Glutamatergic neuron (in vitro differentiated cells): Measurements from ENCODE around the gene KLC4. TPM values are rescaled to one million over a fixed set of nuclear protein-coding genes. Genes with fewer than 3 reads are reported as not detected.

Experiments
- DNase-seq: peaks from one replicate; pipeline ENCODE4 v3.0.0; 2022
- H3K27ac Mint-ChIP-seq: one replicate; pipeline ENCODE4 v1.8.0; 2020; ENCODE audit warnings: mild to moderate bottlenecking, mixed read lengths, inconsistent platforms; ENCODE audit not compliant: unreplicated experiment
- H3K27me3 Mint-ChIP-seq: one replicate; pipeline ENCODE4 v1.8.0; 2020; ENCODE audit warnings: mild to moderate bottlenecking, moderate library complexity, mixed read lengths, inconsistent platforms; ENCODE audit not compliant: unreplicated experiment
- H3K36me3 Mint-ChIP-seq: one replicate; pipeline ENCODE4 v1.8.0; 2020; ENCODE audit warnings: mild to moderate bottlenecking, mixed read lengths, inconsistent platforms; ENCODE audit not compliant: unreplicated experiment
- H3K4me1 Mint-ChIP-seq: one replicate; pipeline ENCODE4 v1.8.0; 2020; ENCODE audit warnings: mild to moderate bottlenecking, low read depth, mixed read lengths, inconsistent platforms; ENCODE audit not compliant: unreplicated experiment
- H3K4me3 Mint-ChIP-seq: one replicate; pipeline ENCODE4 v1.8.0; 2020; ENCODE audit warnings: mild to moderate bottlenecking, mixed read lengths, inconsistent platforms; ENCODE audit not compliant: unreplicated experiment
- H3K9me3 Mint-ChIP-seq: one replicate; pipeline ENCODE4 v1.8.0; 2020; ENCODE audit warnings: mild to moderate bottlenecking, moderate library complexity, mixed read lengths, inconsistent platforms; ENCODE audit not compliant: unreplicated experiment
- total RNA-seq: library from RNA; stranded (reverse); fragmentation: NEBNext Ultra II Directional; extraction: Animal tissue kit (Norgen Biotek cat#: 25700); gene quantifications from one replicate; pipeline ENCODE4 v1.2.1, GENCODE V29; 2021; ENCODE audit not compliant: unreplicated experiment
- TF ChIP-seq, protein P1 (sequence below): fragments of 200-600 bp; sonication (generic); IDR thresholded peaks from one replicate; pipeline ENCODE4 v1.5.0; 2021; ENCODE audit not compliant: partially characterized antibody, unreplicated experiment

Gene KLC4
- total RNA-seq, 1 donor from 2014 or later, result 62.3 TPM

DNA sequence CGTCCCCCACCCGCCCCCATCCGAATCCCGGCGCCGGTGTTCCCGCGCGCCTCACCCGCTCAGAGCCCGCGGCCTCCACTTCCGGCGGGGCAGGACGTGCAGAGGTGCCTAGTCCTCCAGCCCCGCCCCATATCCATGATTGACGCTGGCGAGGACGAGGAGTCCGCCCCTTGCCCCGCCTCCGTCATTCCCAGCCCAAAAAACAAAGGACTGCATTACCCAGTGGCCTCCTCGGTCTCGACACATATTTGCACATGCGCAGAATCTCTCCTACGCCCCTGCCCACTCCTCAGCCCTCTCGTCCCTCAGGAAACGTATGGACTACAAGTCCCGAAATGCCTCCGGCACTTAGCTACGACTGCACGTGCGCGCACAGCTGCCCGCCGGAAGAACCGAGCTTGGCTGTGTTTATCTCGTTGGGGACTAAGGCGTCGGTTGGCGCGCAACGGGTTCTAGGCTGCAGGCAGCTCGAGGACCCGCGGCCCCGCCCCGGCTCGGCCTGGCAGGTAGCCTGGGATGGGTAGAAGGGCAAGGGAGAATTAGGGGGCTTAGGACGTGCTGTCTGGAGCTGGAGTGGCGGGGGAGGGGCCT lies 45.5 kb upstream of the KLC4 start, which contains the start of the genes KLHDC3 and MEA1:
Gene KLHDC3 (plus strand): TSS at position 407 of the 591 bp plus-strand sequence. CDS start 2,944 bp downstream, outside the sequence.
Gene MEA1 (minus strand): TSS at position 104 of the 591 bp plus-strand sequence. CDS start 133 bp downstream, outside the sequence.
- Mint-ChIP-seq H3K27me3 (peaks cover 13% of the 10 kb centered on the region), H3K4me1 (peaks cover 24% of the 10 kb centered on the region), H3K27ac (peak within 1 kb of the TSS; percentile 93), H3K4me3 (peak within 1 kb of the TSS; percentile 98), H3K9me3 (peaks cover 10% of the 10 kb centered on the region), H3K36me3 (no peaks in the 10 kb centered on the region)
- peak; percentile 99 for DNase-seq
- TF ChIP-seq, protein P1, sequence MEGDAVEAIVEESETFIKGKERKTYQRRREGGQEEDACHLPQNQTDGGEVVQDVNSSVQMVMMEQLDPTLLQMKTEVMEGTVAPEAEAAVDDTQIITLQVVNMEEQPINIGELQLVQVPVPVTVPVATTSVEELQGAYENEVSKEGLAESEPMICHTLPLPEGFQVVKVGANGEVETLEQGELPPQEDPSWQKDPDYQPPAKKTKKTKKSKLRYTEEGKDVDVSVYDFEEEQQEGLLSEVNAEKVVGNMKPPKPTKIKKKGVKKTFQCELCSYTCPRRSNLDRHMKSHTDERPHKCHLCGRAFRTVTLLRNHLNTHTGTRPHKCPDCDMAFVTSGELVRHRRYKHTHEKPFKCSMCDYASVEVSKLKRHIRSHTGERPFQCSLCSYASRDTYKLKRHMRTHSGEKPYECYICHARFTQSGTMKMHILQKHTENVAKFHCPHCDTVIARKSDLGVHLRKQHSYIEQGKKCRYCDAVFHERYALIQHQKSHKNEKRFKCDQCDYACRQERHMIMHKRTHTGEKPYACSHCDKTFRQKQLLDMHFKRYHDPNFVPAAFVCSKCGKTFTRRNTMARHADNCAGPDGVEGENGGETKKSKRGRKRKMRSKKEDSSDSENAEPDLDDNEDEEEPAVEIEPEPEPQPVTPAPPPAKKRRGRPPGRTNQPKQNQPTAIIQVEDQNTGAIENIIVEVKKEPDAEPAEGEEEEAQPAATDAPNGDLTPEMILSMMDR, result no peak

DNA sequence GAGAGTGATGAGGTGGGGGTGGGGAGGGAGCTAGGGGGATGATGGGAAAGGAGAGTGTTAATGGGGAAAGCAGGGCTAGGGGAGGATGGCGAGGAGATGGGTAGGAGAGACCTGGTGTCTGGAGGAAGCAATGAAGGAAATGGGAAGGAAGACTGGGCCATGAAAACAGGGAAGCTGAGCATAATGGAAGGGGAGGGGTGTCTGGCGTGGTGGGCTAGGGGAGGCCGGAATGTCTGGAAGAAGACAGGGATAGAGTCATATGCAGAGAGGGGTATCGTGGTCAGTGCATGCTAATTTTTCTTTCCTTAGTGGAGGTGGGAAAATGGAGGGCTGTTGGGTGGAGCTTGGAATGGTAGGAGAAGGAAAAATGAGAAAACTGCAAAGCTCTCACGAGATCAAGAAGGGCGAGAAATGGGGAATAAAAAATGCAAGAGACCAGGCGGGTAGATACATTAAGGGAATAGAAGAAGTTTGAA lies 45.0 kb upstream of the KLC4 start:
- DNase-seq, result no peak
- Mint-ChIP-seq H3K36me3 (no peaks in the 10 kb centered on the region), H3K4me1 (peaks cover 24% of the 10 kb centered on the region), H3K27ac (peak overlapping the region; percentile 93), H3K27me3 (peaks cover 13% of the 10 kb centered on the region), H3K4me3 (peak overlapping the region; percentile 98), H3K9me3 (peaks cover 10% of the 10 kb centered on the region)
- TF ChIP-seq, protein P1, result no peak

DNA sequence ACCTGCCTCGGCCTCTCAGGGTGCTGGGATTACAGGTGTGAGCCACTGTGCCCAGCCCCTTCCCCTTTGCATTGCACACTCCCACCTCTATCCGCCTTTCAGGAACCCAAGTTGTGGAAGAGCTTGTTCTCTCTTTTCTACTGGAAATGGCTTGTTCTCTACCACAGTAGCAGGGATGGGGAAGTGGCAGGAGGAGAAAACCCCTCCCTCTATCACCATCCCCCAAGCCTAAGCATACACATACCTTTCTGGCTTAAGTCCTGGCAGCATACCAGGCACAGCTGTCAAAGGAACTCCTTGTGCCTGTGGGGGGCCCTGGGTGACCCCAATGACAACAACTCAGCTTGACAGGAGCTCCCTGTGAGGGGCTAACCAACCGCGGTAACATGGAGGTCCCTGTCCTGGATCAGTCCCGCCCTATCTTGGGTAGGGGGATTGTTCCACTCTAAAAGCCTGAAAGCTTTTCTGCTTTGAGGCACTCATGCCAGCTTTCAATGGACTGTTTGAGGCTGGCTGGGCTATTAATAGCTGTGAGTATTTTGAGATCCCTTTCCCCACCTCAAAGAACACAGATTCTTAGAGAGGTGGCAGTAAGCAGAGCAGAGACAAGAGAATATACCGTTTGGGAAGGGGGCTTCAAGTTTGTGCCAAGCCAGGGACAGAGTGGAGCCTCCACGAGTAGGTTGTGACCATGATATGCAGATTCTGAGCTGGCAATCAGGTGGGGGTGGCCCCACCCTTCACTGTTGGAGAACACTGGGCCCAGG lies 43.1 kb upstream of the KLC4 start:
- peaks cover 12% of the 10 kb centered on the region for H3K9me3 Mint-ChIP-seq
- H3K27me3 Mint-ChIP-seq, result peaks cover 13% of the 10 kb centered on the region
- H3K27ac Mint-ChIP-seq, result peak overlapping the region; percentile 73
- peaks cover 33% of the 10 kb centered on the region for H3K4me1 Mint-ChIP-seq
- peak overlapping the region; percentile 73 for H3K4me3 Mint-ChIP-seq
- TF ChIP-seq, protein P1, result no peak
- no peaks in the 10 kb centered on the region for H3K36me3 Mint-ChIP-seq
- DNase-seq, result no peak

DNA sequence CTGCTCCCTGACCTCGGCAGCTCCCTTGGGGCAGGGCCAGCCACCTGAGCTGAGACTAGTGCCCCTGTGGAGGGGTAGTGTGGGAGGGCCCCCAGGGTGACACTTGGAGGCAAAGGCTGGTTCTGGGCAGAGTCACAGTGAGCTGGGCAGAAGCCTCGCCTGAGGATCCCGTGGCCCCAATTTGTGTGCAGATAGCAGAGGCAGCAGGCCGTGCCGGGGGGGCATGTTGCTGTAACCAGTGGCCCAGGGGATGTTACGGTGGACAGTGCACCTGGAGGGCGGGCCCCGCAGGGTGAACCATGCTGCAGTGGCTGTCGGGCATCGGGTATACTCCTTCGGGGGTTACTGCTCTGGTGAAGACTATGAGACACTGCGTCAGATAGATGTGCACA lies 42.5 kb upstream of the KLC4 start:
- Mint-ChIP-seq H3K36me3 (no peaks in the 10 kb centered on the region), H3K4me1 (peaks cover 33% of the 10 kb centered on the region), H3K4me3 (no peak overlapping the region), H3K27ac (no peak overlapping the region), H3K27me3 (peaks cover 16% of the 10 kb centered on the region), H3K9me3 (peaks cover 15% of the 10 kb centered on the region)
- DNase-seq, result no peak
- TF ChIP-seq, protein P1, result no peak
